GM11168 (cell line): ENCODE results near the gene CASP4.
"Not testable (repeated sequence)": the region's sequence is repeated elsewhere in the genome, so short reads cannot be mapped to it uniquely, and the experiment has no call there.

Experiments
- in situ Hi-C: fragments of 300-500 bp; cut with MboI; formaldehyde crosslinking; loops from one replicate; pipeline ENCODE4 v1.12.0; 2022; ENCODE audit warnings: low sequenced_read_pairs; ENCODE audit not compliant: unreplicated experiment

The CASP4 gene

GRCh38 chr11:104964247-104964646, 4.1 kb downstream of the CASP4 start:
- in situ Hi-C loops, result no loop called here

- in situ Hi-C loops, result no loop called here
Observed at GRCh38 chr11:104962852-104963251, 5.5 kb downstream of the CASP4 start.

- in situ Hi-C loops, result no loop called here
Observed at GRCh38 chr11:104957280-104957679, 11.1 kb downstream of the CASP4 start.

GRCh38 chr11:104956528-104956927, 11.8 kb downstream of the CASP4 start:
- in situ Hi-C loops, result no loop called here

DNA sequence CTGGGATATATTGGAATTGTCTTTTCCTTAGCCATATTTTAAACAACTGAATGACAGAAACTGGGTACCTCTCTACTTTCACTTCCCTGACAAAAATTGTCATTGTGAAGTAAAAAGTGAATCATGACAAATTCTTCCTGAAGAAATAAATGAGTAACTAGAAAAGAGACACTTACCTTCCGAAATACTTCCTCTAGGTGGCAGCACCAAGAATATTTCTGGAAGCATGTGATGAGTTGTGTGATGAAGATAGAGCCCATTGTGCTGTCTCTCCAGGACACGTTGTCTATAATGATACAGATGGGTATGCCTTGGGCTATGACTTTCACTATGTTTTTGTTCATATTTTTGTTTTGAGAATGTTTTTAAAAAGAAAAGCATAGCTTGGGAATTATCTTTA, 21.5 kb downstream of the CASP4 start:
- in situ Hi-C loops, result no loop called here

GRCh38 chr11:104944076-104944475, 24.3 kb downstream of the CASP4 start:
- in situ Hi-C loops, result no loop called here

GRCh38 chr11:104943561-104943960, 24.8 kb downstream of the CASP4 start:
- in situ Hi-C loops, result no loop called here

GRCh38 chr11:104934594-104934993, 33.8 kb downstream of the CASP4 start:
- in situ Hi-C loops, result no loop called here

DNA sequence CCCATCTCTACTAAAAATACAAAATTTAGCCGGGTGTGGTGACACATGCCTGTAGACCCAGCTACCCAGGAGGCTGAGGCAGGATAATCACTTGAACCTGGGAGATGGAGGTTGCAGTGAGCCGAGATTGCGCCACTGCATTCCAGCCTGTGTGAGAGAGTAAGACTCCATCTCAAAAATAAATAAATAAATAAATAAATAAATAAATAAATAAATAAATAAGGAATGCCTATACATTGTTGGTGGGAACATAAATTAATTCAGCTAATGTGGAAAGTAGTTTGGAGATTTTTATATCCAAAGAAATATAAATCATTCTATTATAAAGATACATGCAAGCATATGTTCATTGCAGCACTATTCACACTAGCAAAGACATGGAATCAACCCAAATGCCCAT, 34.3 kb downstream of the CASP4 start:
- in situ Hi-C loops, result not testable (repeated sequence)

GRCh38 chr11:104928811-104929210, 39.6 kb downstream of the CASP4 start:
- in situ Hi-C loops, result no loop called here

- in situ Hi-C loops, result no loop called here
Observed at GRCh38 chr11:104926771-104927611, 41.4 kb downstream of the CASP4 start.

DNA sequence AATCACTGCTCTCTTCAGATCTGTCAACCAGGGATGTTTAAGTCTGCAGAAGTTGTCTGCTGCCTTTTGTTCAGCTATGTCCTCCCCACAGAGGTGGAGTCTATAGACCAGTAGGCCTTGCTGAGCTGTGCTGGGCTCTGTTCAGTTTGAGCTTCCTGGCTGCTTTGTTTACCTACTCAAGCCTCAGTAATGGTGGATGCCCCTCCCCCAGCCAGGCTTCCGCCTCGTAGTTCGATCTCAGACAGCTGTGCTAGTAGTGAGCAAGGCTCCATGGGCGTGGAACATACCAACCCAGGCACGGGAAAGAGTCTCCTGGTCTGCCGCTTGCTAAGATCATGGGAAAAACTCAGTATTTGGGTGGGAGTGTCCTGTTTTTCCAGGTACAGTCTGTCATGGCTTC, 42.5 kb downstream of the CASP4 start:
- in situ Hi-C loops, result no loop called here

DNA sequence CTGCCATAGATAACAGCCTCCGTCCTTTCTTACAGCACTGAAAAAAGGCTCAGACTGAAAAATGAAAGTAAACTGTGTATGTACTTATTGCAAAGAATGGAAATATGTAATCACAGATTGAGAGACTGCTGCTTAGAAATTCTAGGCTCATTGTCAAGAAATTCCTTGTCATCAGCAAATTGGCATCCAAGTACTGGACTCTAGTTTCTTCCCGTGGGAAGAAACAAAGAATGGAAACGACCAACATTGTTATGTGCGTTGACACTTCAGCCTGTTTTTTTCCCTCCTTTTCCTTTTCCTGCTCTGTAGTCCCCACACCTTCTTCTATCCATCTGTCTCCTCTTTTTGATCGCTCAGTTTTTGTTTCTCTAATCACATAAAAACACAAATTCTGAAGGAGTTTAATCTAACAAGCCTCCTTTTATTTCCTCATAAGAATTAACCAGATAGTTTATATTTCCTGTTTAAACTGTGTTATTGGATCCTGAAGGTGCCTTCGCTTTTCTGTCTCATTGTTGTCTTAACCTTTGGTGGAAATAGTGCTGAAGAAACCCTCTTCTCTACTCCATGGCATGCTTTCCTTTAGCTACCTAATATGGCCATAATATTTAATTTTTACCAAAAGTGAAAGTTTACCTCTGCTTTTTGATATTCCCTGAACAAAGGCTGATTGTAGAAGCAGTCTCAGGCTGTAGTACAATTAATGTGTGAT, 50.1 kb downstream of the CASP4 start:
- in situ Hi-C loops, result no loop called here

DNA sequence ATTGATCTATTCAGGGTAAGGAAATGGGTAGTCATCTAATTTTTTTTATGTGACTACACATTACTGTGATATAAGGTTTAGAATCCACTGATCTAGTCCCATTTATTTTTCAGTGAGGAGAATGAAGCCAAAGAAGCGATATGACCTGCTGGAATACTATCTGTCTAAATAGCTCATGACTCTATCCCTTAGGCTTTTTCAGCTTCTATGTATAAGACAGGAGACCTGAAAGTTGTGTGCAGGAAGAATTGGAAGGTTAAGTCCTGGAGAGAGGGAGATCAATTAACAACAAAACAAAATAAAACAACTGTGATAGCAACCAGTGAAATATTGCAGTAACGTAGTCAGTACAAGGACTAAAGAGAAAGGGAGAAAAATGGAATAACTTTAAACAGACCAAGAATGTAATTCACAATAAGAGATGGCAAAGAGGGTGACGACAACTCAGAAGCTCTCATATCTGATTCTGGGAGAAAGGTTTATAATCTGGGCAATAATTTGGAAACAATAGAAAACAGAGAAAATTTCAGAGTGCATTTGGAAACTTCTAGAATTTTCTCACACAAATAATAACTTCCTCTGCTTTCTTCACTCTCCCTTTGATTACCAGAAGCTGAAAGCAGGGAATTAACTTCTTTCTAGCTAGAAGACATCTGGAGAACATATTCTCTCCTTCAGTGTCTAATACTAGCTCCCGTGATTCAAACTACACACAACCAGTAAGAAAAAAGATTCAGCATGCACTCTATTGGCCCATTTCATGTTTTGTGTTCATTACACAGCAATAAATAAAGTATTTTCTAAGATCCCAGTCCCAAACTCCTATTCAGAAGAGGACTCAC, 50.9 kb downstream of the CASP4 start:
- in situ Hi-C loops, result no loop called here

DNA sequence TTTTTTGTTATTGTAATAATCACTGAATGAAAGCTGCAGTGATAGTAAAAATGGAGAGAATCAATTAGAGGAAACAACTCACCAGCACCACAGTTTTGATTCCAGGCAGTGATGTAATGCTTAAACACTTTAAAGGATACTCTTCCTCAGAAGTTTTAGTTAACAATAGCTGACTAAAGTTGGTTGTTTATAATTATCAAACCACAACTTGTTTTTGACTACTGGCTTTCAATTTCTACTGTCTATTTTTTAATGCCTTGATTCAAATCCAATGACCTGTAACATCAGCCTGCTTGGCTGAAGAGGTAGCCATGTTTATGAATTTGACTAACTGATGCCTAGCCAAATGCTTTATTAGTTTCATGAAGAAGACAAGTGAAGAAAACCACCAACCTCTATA, 51.9 kb downstream of the CASP4 start:
- in situ Hi-C loops, result no loop called here

- in situ Hi-C loops, result loop anchor here (5.0 kb wide), 1 partner anchor 35 kb away; no protein-coding TSS in a partner anchor
Observed at GRCh38 chr11:104912102-104912501, 56.3 kb downstream of the CASP4 start.

- in situ Hi-C loops, result no loop called here
Observed at GRCh38 chr11:104908186-104908531, 60.2 kb downstream of the CASP4 start.

DNA sequence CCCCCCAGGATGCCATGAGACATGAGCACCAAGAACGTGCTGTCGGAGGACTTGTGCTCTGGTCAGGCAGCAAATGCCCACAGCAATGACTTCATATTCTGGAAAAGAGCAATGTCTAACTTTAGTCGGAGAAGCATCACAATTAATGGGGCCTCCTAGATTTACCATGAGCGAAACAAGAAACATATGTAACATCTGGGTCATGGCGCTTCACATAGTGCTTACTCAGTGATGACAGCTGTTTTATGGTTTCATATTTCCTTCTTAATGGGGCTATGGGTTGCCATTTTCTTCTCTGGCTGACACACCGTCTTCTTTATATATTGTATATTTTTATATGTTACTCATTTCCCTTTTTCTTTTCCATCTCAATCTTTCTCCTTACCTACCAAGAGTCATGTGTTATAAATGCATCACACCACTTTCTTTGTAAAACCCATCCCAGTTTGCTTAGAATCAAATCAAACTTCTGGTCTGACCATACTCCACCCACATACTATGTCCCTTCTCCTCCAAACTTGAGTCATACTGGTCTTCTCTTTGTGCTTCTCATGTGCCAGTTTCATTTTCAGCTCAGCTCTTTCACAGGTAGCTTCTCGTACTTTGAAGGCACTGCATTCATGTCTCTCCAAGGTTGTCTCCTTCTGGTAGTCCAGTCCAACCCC, 60.7 kb downstream of the CASP4 start:
- in situ Hi-C loops, result no loop called here

DNA sequence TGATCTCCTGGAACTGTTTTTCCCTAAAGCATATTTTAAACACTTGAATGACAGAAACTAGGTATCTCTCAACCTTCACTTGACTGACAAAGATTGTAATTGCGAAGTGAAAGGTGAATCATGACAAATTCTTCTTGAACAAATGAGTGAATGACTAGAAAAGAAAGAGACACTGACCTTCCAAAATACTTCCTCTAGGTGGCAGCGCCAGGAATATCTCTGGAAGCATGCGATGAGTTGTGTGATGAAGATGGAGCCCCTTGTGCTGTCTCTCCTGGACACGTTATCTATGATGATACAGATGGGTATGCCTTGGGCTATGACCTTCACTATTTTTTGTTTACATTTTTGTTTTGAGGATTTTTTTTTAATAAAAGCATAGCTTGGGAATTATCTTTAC, 63.1 kb downstream of the CASP4 start:
- in situ Hi-C loops, result no loop called here

DNA sequence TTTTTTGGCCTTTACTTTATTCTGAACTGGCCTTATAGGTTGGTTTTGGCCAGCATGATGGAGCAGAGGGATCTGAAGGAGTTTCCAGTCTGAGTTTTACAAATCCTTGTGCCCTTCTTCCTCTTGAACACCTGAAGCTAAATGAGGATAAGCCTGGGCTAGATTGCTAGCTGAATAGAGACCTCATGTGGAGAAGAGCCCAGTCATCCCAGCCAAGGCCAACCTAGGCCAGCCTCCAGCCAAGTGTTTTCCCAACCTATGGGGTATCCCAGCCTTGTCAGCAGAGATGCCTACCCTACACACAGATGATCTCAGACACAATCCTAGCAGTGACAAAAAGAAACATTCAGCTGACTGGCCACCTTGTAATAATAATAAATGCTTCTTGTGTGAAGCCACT, 69.1 kb downstream of the CASP4 start:
- in situ Hi-C loops, result no loop called here
